ENCODE measurements around the gene TTC9.
"Not testable (repeated sequence)": the region's sequence is repeated elsewhere in the genome, so short reads cannot be mapped to it uniquely, and the experiment has no call there.

The TTC9 gene

GRCh38 chr14:70680748-70681147, 39.0 kb downstream of the TTC9 start:
- no peak for DNase-seq (ENCODE audit: low read depth in 2 of 2)

- no peak for DNase-seq (ENCODE audit: low read depth in 2 of 2)
Observed at GRCh38 chr14:70683983-70684382, 42.3 kb downstream of the TTC9 start.

GRCh38 chr14:70685474-70686197, 43.9 kb downstream of the TTC9 start:
- DNase-seq (ENCODE audit: low read depth in 2 of 2), result no peak

GRCh38 chr14:70692210-70692609, 50.5 kb downstream of the TTC9 start:
- no peak for DNase-seq (ENCODE audit: low read depth in 2 of 2)

- no peak for DNase-seq (ENCODE audit: low read depth in 2 of 2)
Observed at GRCh38 chr14:70696026-70696425, 54.3 kb downstream of the TTC9 start.

- DNase-seq (ENCODE audit: low read depth in 2 of 2), result no peak
Observed at GRCh38 chr14:70697701-70698100, 56.0 kb downstream of the TTC9 start.

GRCh38 chr14:70698288-70698687, 56.6 kb downstream of the TTC9 start:
- DNase-seq (ENCODE audit: low read depth in 2 of 2), result no peak

- DNase-seq (ENCODE audit: low read depth in 2 of 2), result no peak
Observed at GRCh38 chr14:70699646-70700045, 57.9 kb downstream of the TTC9 start.

GRCh38 chr14:70700955-70701585, 59.4 kb downstream of the TTC9 start:
- no peak for DNase-seq (ENCODE audit: low read depth in 2 of 2)

- DNase-seq (ENCODE audit: low read depth in 2 of 2), result no peak
Observed at GRCh38 chr14:70701610-70702009, 59.9 kb downstream of the TTC9 start.

- DNase-seq (ENCODE audit: low read depth in 2 of 2), result no peak
Observed at GRCh38 chr14:70702161-70702560, 60.4 kb downstream of the TTC9 start.

GRCh38 chr14:70703621-70704168, 62.0 kb downstream of the TTC9 start:
- not testable (repeated sequence) for DNase-seq (ENCODE audit: low read depth in 2 of 2)

GRCh38 chr14:70704960-70705359, 63.2 kb downstream of the TTC9 start:
- DNase-seq (ENCODE audit: low read depth in 2 of 2), result no peak

- DNase-seq (ENCODE audit: low read depth in 2 of 2), result no peak
Observed at GRCh38 chr14:70706177-70706576, 64.5 kb downstream of the TTC9 start.

- no peak for DNase-seq (ENCODE audit: low read depth in 2 of 2)
Observed at GRCh38 chr14:70707138-70708038, 65.7 kb downstream of the TTC9 start.

GRCh38 chr14:70708717-70709570, 67.2 kb downstream of the TTC9 start:
- no peak for DNase-seq (ENCODE audit: low read depth in 2 of 2)

- no peak for DNase-seq (ENCODE audit: low read depth in 2 of 2)
Observed at GRCh38 chr14:70709726-70710382, 68.1 kb downstream of the TTC9 start.

GRCh38 chr14:70711451-70711850, 69.7 kb downstream of the TTC9 start:
- no peak for DNase-seq (ENCODE audit: low read depth in 2 of 2)

GRCh38 chr14:70713096-70713495, 71.4 kb downstream of the TTC9 start:
- DNase-seq (ENCODE audit: low read depth in 2 of 2), result no peak

GRCh38 chr14:70713511-70713916, 71.8 kb downstream of the TTC9 start:
- DNase-seq (ENCODE audit: low read depth in 2 of 2), result no peak

- DNase-seq (ENCODE audit: low read depth in 2 of 2), result peak; percentile 23 to 37
Observed at GRCh38 chr14:70714055-70714550, 72.4 kb downstream of the TTC9 start.
